MG63 (cell line): ENCODE measurements around the gene NUDT21. TPM values are rescaled to one million over a fixed set of nuclear protein-coding genes. Genes with fewer than 3 reads are reported as not detected.
A peak's percentile ranks its signal among the peaks of the same experiment; 100 is the strongest.
"Not testable (repeated sequence)": the region's sequence is repeated elsewhere in the genome, so short reads cannot be mapped to it uniquely, and the experiment has no call there.

Experiments
- DNase-seq: peaks from one replicate; pipeline ENCODE4 v3.0.0-alpha.2; 2020
- H3K27me3 ChIP-seq: fragments of 250-450 bp; sonication (Bioruptor Pico); 2 replicates; pipeline ENCODE4 v1.5.1; 2020; ENCODE audit warnings: mild to moderate bottlenecking, moderate library complexity
- H3K36me3 ChIP-seq: fragments of 250-450 bp; sonication (Bioruptor Pico); 2 replicates; pipeline ENCODE4 v1.5.1; 2020; ENCODE audit warnings: mild to moderate bottlenecking, moderate library complexity
- H3K4me3 ChIP-seq: fragments of 250-450 bp; sonication (Bioruptor Pico); 2 replicates; pipeline ENCODE4 v1.5.1; 2020; ENCODE audit warnings: mild to moderate bottlenecking, moderate library complexity
- H3K9me3 ChIP-seq: fragments of 250-450 bp; sonication (Bioruptor Pico); 2 replicates; pipeline ENCODE4 v1.5.1; 2020; ENCODE audit warnings: mild to moderate bottlenecking, moderate library complexity
- total RNA-seq: library from RNA; depleted of rRNA; stranded (reverse); fragments of >200 nt; shearing (Covaris generic); gene quantifications from 2 replicates; pipeline ENCODE4 v1.2.3, GENCODE V29; 2014; ENCODE audit warnings: low replicate concordance; rRNA removed

The NUDT21 gene
- 191 and 387 TPM in 2 replicates for total RNA-seq

GRCh38 chr16:56450986-56451752 lies at the start of gene NUDT21, which contains the start of gene OGFOD1:
Gene NUDT21, minus strand, starts transcription at chr16:56451332. Its CDS starts 130 bp downstream, at chr16:56451202.
Gene OGFOD1, plus strand, starts transcription at chr16:56451554. Its CDS starts 59 bp downstream, at chr16:56451613.
- DNase-seq, result peak; percentile 100
- H3K36me3 ChIP-seq, result peaks cover 75% of the 10 kb centered on the region
- peak within 1 kb of the TSS; percentile 97 for H3K4me3 ChIP-seq
- H3K9me3 ChIP-seq, result no peaks in the 10 kb centered on the region
- no peaks in the 10 kb centered on the region for H3K27me3 ChIP-seq

DNA sequence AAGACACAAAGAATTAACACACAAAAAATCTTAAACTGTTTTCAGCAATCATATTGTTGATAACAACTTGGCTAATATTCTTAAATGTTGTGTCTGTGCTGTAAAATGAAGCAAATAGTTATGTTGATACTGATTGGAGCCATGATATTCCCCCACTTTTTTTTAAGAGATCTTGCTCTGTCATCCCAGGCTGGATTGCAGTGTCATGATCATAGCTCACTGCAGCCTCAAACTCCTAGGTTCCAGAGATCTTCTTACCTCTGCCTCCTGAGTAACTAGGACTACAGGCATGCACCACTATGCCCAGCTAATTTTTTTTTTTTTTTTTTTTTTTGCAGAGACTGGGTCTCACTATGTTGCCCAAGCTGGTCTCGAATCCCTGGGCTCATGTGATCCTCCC lies 42.7 kb upstream of the NUDT21 start:
- H3K9me3 ChIP-seq, result no peaks in the 10 kb centered on the region
- no peak overlapping the region for H3K4me3 ChIP-seq
- H3K36me3 ChIP-seq, result peaks cover 31% of the 10 kb centered on the region
- no peaks in the 10 kb centered on the region for H3K27me3 ChIP-seq
- DNase-seq, result no peak

GRCh38 chr16:56493126-56493525 lies 42.0 kb upstream of the NUDT21 start:
- Histone ChIP-seq H3K27me3 (no peaks in the 10 kb centered on the region), H3K36me3 (peaks cover 27% of the 10 kb centered on the region), H3K4me3 (no peak overlapping the region), H3K9me3 (no peaks in the 10 kb centered on the region)
- DNase-seq, result no peak

DNA sequence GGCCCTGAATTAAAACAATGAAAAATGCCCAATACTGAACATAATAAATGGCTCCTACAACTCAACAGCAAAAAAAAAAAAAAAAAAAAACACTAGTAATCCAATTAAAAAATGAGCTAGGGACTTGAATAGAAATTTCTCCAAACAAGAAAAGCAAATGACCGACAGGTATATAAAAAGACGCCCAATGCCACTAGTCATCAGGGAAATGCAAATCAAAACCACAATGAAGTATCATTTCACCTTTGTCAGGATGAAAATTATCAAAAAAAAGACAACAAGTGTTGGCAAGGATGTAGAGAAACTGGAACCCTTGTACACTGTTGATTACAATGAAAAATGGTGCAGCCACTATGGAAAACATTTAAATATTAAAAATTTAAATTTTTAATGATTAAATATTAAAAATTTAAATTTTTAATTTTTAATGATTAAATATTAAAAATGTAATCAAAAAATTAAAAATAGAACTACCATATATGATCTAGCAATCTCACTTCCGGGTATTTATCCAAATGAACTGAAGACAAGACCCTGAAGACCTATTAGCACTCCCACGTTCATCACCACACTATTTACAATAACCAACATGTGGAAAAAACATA lies 40.6 kb upstream of the NUDT21 start:
- no peak for DNase-seq
- Histone ChIP-seq H3K36me3 (peaks cover 16% of the 10 kb centered on the region), H3K9me3 (no peaks in the 10 kb centered on the region), H3K4me3 (no peak overlapping the region), H3K27me3 (no peaks in the 10 kb centered on the region)

- DNase-seq, result not testable (repeated sequence)
- H3K36me3 ChIP-seq, result peaks cover 26% of the 10 kb centered on the region
Observed at GRCh38 chr16:56488868-56489267, 37.7 kb upstream of the NUDT21 start.

GRCh38 chr16:56488035-56488434 lies 36.9 kb upstream of the NUDT21 start:
- DNase-seq, result no peak
- Histone ChIP-seq H3K9me3 (no peaks in the 10 kb centered on the region), H3K27me3 (no peaks in the 10 kb centered on the region), H3K4me3 (no peak overlapping the region), H3K36me3 (peaks cover 30% of the 10 kb centered on the region)

More at GRCh38 chr16:56488868-56489267, 37.7 kb upstream of the NUDT21 start:
- H3K27me3 ChIP-seq, H3K9me3 ChIP-seq, H3K4me3 ChIP-seq: not testable (repeated sequence)

GRCh38 chr16:56483394-56483793 lies 32.3 kb upstream of the NUDT21 start:
- H3K27me3 ChIP-seq, result no peaks in the 10 kb centered on the region

GRCh38 chr16:56482683-56483236 lies 31.6 kb upstream of the NUDT21 start:
- peaks cover 62% of the 10 kb centered on the region for H3K36me3 ChIP-seq
- no peak for DNase-seq
- no peaks in the 10 kb centered on the region for H3K27me3 ChIP-seq
- no peak overlapping the region for H3K4me3 ChIP-seq
- no peaks in the 10 kb centered on the region for H3K9me3 ChIP-seq

More at GRCh38 chr16:56483394-56483793, 32.3 kb upstream of the NUDT21 start:
- DNase-seq, result no peak
- Histone ChIP-seq H3K9me3 (no peaks in the 10 kb centered on the region), H3K36me3 (peaks cover 56% of the 10 kb centered on the region), H3K4me3 (no peak overlapping the region)

GRCh38 chr16:56481468-56482122 lies 30.5 kb upstream of the NUDT21 start:
- no peaks in the 10 kb centered on the region for H3K9me3 ChIP-seq
- no peaks in the 10 kb centered on the region for H3K27me3 ChIP-seq
- peaks cover 71% of the 10 kb centered on the region for H3K36me3 ChIP-seq
- H3K4me3 ChIP-seq, result no peak overlapping the region
- DNase-seq, result no peak

GRCh38 chr16:56480776-56481467 lies 29.8 kb upstream of the NUDT21 start:
- Histone ChIP-seq H3K27me3 (no peaks in the 10 kb centered on the region), H3K9me3 (no peaks in the 10 kb centered on the region), H3K4me3 (no peak overlapping the region), H3K36me3 (peaks cover 78% of the 10 kb centered on the region)
- DNase-seq, result no peak

- Histone ChIP-seq H3K27me3 (no peaks in the 10 kb centered on the region), H3K4me3 (no peak overlapping the region), H3K36me3 (peaks cover 80% of the 10 kb centered on the region), H3K9me3 (no peaks in the 10 kb centered on the region)
- DNase-seq, result no peak
Observed at GRCh38 chr16:56479469-56479868, 28.3 kb upstream of the NUDT21 start.

- Histone ChIP-seq H3K9me3 (no peaks in the 10 kb centered on the region), H3K27me3 (no peaks in the 10 kb centered on the region), H3K4me3 (no peak overlapping the region), H3K36me3 (peaks cover 80% of the 10 kb centered on the region)
- no peak for DNase-seq
Observed at GRCh38 chr16:56478281-56479049, 27.3 kb upstream of the NUDT21 start.

DNA sequence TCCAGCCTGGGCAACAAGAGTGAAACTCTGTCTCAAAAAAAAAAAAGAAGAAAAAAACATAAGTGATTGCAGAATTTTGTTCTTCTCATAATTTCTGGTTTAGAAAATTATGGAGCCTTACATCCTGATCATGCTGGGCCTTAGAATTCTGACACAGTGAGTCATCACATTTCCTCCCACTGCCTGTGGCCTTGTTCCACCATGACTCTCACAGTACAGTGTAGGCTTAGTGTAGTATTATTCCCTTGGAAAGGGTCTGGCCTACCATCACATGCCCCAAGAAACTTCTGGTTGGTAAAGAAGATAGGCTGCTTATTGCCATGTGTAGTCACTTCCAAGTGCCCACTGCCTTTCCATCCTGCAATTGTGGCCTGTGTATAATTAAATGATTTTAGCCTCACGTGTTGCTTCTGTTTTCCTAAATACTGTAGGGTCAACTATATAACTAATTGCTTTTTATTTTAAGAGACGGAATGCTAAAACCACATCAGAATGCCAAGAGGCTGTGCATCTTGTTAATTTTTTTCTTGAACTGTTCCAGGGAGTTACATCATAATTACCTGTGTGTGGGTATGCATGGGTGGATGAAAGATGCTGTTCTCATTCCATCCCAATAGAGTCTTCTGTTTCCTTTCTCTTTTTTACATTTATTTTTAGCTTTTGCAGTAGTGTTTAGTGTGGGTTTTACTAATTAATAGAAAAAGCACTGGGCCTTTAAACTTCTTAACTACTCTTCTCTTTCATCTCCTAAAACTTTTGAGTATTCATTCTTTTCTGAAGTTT lies 26.2 kb upstream of the NUDT21 start:
- Histone ChIP-seq H3K9me3 (no peaks in the 10 kb centered on the region), H3K27me3 (no peaks in the 10 kb centered on the region), H3K4me3 (no peak overlapping the region), H3K36me3 (peaks cover 80% of the 10 kb centered on the region)
- peak; percentile 91 for DNase-seq

- H3K4me3 ChIP-seq, result no peak overlapping the region
- peaks cover 88% of the 10 kb centered on the region for H3K36me3 ChIP-seq
- DNase-seq, result no peak
- H3K9me3 ChIP-seq, result no peaks in the 10 kb centered on the region
- H3K27me3 ChIP-seq, result no peaks in the 10 kb centered on the region
Observed at GRCh38 chr16:56475201-56475600, 24.1 kb upstream of the NUDT21 start.

DNA sequence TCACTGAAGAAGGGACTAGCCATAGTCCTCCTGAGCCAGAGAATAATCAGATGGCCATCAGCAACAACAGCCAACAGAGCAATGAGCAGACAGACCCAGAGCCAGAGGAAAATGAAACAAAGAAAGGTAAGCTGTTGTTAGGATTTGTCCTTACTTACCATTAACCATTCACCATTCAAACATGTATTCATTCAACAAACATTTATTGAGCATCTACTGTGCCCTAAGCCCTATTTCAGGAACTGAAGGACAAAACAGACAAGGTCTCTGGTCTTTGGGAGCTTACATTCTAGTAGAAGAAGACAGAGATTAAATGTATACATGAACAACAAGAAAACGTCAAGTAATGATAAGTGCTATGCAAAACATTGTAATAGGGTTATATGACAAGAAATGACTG lies 19.5 kb upstream of the NUDT21 start:
- Histone ChIP-seq H3K4me3 (no peak overlapping the region), H3K36me3 (peaks cover 88% of the 10 kb centered on the region), H3K27me3 (no peaks in the 10 kb centered on the region), H3K9me3 (no peaks in the 10 kb centered on the region)
- DNase-seq, result no peak
